ENCODE results near the gene DGUOK.
A peak's percentile ranks its signal among the peaks of the same experiment; 100 is the strongest.

DGUOK gene

GRCh38 chr2:73980566-73980965 is 53.9 kb downstream of the DGUOK start:
- Histone ChIP-seq H3K9ac (ENCODE audit: low read depth, low read length) (no peak overlapping the region), H3K4me1 (ENCODE audit: insufficient read depth, low read length) (peaks cover 17% of the 10 kb centered on the region), H3K36me3 (ENCODE audit: insufficient read depth, low read length) (no peaks in the 10 kb centered on the region), H3K9me3 (ENCODE audit: control insufficient read depth, insufficient read depth, low read length) (no peaks in the 10 kb centered on the region)

GRCh38 chr2:73981081-73982001 is 54.7 kb downstream of the DGUOK start:
- Histone ChIP-seq H3K9ac (ENCODE audit: low read depth, low read length) (peak overlapping the region; percentile 43), H3K4me1 (ENCODE audit: insufficient read depth, low read length) (peaks cover 21% of the 10 kb centered on the region), H3K9me3 (ENCODE audit: control insufficient read depth, insufficient read depth, low read length) (no peaks in the 10 kb centered on the region), H3K36me3 (ENCODE audit: insufficient read depth, low read length) (no peaks in the 10 kb centered on the region)

- no peaks in the 10 kb centered on the region for H3K36me3 ChIP-seq (ENCODE audit: insufficient read depth, low read length)
- peak overlapping the region; percentile 43; the same call in 1 of the 2 replicates for H3K9ac ChIP-seq (ENCODE audit: low read depth, low read length)
- H3K9me3 ChIP-seq (ENCODE audit: control insufficient read depth, insufficient read depth, low read length) = no peaks in the 10 kb centered on the region
- peaks cover 26% of the 10 kb centered on the region for H3K4me1 ChIP-seq (ENCODE audit: insufficient read depth, low read length)
Measured at GRCh38 chr2:73982140-73982617, 55.5 kb downstream of the DGUOK start.

- H3K36me3 ChIP-seq (ENCODE audit: insufficient read depth, low read length) = no peaks in the 10 kb centered on the region
- peaks cover 26% of the 10 kb centered on the region for H3K4me1 ChIP-seq (ENCODE audit: insufficient read depth, low read length)
- H3K9ac ChIP-seq (ENCODE audit: low read depth, low read length) = peak overlapping the region; percentile 57
- H3K9me3 ChIP-seq (ENCODE audit: control insufficient read depth, insufficient read depth, low read length) = no peaks in the 10 kb centered on the region
Measured at GRCh38 chr2:73983322-73984202, 56.9 kb downstream of the DGUOK start.

- Histone ChIP-seq H3K4me1 (ENCODE audit: insufficient read depth, low read length) (peaks cover 24% of the 10 kb centered on the region), H3K9ac (ENCODE audit: low read depth, low read length) (peak within 1 kb of the TSS; percentile 59), H3K36me3 (ENCODE audit: insufficient read depth, low read length) (no peaks in the 10 kb centered on the region), H3K9me3 (ENCODE audit: control insufficient read depth, insufficient read depth, low read length) (no peaks in the 10 kb centered on the region)
Measured at GRCh38 chr2:73984203-73984921, 57.7 kb downstream of the DGUOK start, which contains the start of gene TET3. Gene TET3 (plus strand): TSS chr2:73984910. CDS start chr2:73986404, 1,494 bp downstream.

- peaks cover 18% of the 10 kb centered on the region for H3K4me1 ChIP-seq (ENCODE audit: insufficient read depth, low read length)
Measured at GRCh38 chr2:73984922-73985307, 58.2 kb downstream of the DGUOK start.

GRCh38 chr2:73985308-73986084 is 58.8 kb downstream of the DGUOK start:
- Histone ChIP-seq H3K36me3 (ENCODE audit: insufficient read depth, low read length) (no peaks in the 10 kb centered on the region), H3K9me3 (ENCODE audit: control insufficient read depth, insufficient read depth, low read length) (no peaks in the 10 kb centered on the region), H3K9ac (ENCODE audit: low read depth, low read length) (peak overlapping the region; percentile 59), H3K4me1 (ENCODE audit: insufficient read depth, low read length) (peaks cover 16% of the 10 kb centered on the region)

More at GRCh38 chr2:73984922-73985307, 58.2 kb downstream of the DGUOK start:
- no peaks in the 10 kb centered on the region for H3K9me3 ChIP-seq (ENCODE audit: control insufficient read depth, insufficient read depth, low read length)
- H3K36me3 ChIP-seq (ENCODE audit: insufficient read depth, low read length) = no peaks in the 10 kb centered on the region
- peak overlapping the region; percentile 57; the same call in 1 of the 2 replicates for H3K9ac ChIP-seq (ENCODE audit: low read depth, low read length)

- Histone ChIP-seq H3K9me3 (ENCODE audit: control insufficient read depth, insufficient read depth, low read length) (no peaks in the 10 kb centered on the region), H3K36me3 (ENCODE audit: insufficient read depth, low read length) (no peaks in the 10 kb centered on the region), H3K4me1 (ENCODE audit: insufficient read depth, low read length) (peaks cover 16% of the 10 kb centered on the region), H3K9ac (ENCODE audit: low read depth, low read length) (peak overlapping the region; percentile 59; the same call in 1 of the 2 replicates)
Measured at GRCh38 chr2:73986085-73986681, 59.5 kb downstream of the DGUOK start.

GRCh38 chr2:73987109-73987947 is 60.6 kb downstream of the DGUOK start:
- Histone ChIP-seq H3K4me1 (ENCODE audit: insufficient read depth, low read length) (peaks cover 12% of the 10 kb centered on the region), H3K36me3 (ENCODE audit: insufficient read depth, low read length) (no peaks in the 10 kb centered on the region), H3K9me3 (ENCODE audit: control insufficient read depth, insufficient read depth, low read length) (no peaks in the 10 kb centered on the region), H3K9ac (ENCODE audit: low read depth, low read length) (no peak overlapping the region)

- Histone ChIP-seq H3K9me3 (ENCODE audit: control insufficient read depth, insufficient read depth, low read length) (no peaks in the 10 kb centered on the region), H3K36me3 (ENCODE audit: insufficient read depth, low read length) (no peaks in the 10 kb centered on the region), H3K9ac (ENCODE audit: low read depth, low read length) (no peak overlapping the region), H3K4me1 (ENCODE audit: insufficient read depth, low read length) (peaks cover 10% of the 10 kb centered on the region)
Measured at GRCh38 chr2:73987948-73988700, 61.4 kb downstream of the DGUOK start.

GRCh38 chr2:73989972-73990371 is 63.3 kb downstream of the DGUOK start:
- Histone ChIP-seq H3K4me1 (ENCODE audit: insufficient read depth, low read length) (peaks cover 9% of the 10 kb centered on the region; the same call in 1 of the 2 replicates), H3K36me3 (ENCODE audit: insufficient read depth, low read length) (no peaks in the 10 kb centered on the region), H3K9me3 (ENCODE audit: control insufficient read depth, insufficient read depth, low read length) (no peaks in the 10 kb centered on the region), H3K9ac (ENCODE audit: low read depth, low read length) (no peak overlapping the region)

- no peaks in the 10 kb centered on the region for H3K36me3 ChIP-seq (ENCODE audit: insufficient read depth, low read length)
- H3K9me3 ChIP-seq (ENCODE audit: control insufficient read depth, insufficient read depth, low read length) = no peaks in the 10 kb centered on the region
- no peak overlapping the region for H3K9ac ChIP-seq (ENCODE audit: low read depth, low read length)
- peaks cover 13% of the 10 kb centered on the region for H3K4me1 ChIP-seq (ENCODE audit: insufficient read depth, low read length)
Measured at GRCh38 chr2:73990531-73990930, 63.9 kb downstream of the DGUOK start.
